Epithelial cell of proximal tubule (primary cell): ENCODE measurements around the gene RIT1. TPM values are rescaled to one million over a fixed set of nuclear protein-coding genes. Genes with fewer than 3 reads are reported as not detected.

Source experiments
- DNase-seq: peaks from one replicate; pipeline ENCODE4 v3.0.0-alpha.2; 2011; ENCODE audit warnings: low read depth
- H3K4me3 ChIP-seq: 2 replicates; pipeline ENCODE4 v1.5.1; 2011; ENCODE audit warnings: low read depth, mild to moderate bottlenecking, low read length
- total RNA-seq: library from RNA; depleted of rRNA; stranded (reverse); fragments of >200 nt; gene quantifications from 2 replicates; pipeline ENCODE4 v1.2.3, GENCODE V29; 2015
- TF ChIP-seq, protein P1 (sequence below): conservative IDR thresholded peaks from 2 replicates; pipeline ENCODE4 v1.5.1; 2012; ENCODE audit warnings: low read depth, mild to moderate bottlenecking, low read length

Gene RIT1
- total RNA-seq, 1 donor from 2014 or later: 17.6 TPM

DNA sequence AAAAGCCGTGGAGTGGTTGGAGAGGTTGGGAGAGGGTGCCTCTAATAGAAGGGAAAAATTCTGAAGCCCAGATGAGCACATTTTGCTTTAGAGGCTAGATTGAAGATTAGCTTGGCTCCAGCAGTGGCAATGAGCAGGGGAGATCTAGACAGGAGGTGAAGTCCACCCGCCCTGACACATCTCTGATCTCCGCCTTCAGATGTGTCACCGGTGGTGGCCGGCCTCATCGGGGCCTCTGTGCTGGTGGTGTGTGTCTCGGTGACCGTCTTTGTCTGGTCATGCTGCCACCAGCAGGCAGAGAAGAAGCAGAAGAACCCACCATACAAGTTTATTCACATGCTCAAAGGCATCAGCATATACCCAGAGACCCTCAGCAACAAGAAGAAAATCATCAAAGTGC, 43.4 kb downstream of the RIT1 start:
- DNase-seq: no peak
- TF ChIP-seq, protein P1, sequence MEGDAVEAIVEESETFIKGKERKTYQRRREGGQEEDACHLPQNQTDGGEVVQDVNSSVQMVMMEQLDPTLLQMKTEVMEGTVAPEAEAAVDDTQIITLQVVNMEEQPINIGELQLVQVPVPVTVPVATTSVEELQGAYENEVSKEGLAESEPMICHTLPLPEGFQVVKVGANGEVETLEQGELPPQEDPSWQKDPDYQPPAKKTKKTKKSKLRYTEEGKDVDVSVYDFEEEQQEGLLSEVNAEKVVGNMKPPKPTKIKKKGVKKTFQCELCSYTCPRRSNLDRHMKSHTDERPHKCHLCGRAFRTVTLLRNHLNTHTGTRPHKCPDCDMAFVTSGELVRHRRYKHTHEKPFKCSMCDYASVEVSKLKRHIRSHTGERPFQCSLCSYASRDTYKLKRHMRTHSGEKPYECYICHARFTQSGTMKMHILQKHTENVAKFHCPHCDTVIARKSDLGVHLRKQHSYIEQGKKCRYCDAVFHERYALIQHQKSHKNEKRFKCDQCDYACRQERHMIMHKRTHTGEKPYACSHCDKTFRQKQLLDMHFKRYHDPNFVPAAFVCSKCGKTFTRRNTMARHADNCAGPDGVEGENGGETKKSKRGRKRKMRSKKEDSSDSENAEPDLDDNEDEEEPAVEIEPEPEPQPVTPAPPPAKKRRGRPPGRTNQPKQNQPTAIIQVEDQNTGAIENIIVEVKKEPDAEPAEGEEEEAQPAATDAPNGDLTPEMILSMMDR: no peak
- no peak overlapping the region for H3K4me3 ChIP-seq

GRCh38 chr1:155864393-155864792, 46.8 kb downstream of the RIT1 start:
- no peak overlapping the region for H3K4me3 ChIP-seq
- DNase-seq: no peak
- TF ChIP-seq, protein P1: no peak

DNA sequence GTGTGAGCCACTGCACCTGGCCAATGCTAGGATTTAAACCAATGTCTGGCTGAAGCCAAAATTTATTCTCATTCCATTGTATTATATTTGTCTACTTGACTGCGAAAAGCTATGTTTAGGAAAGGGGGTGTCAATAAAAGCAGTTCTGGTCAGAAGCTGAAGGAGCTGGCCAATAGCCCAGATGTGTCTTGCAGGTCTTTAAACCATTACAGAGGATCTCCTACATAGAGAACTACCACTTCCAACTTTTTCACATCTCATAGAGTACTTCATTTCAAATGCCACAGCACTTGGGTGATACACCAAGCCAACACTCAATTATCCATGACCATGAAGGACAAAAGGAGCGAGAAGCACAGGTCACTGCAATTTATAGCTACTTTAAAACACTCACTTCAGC, 49.3 kb downstream of the RIT1 start:
- TF ChIP-seq, protein P1: no peak
- no peak for DNase-seq
- no peak overlapping the region for H3K4me3 ChIP-seq

DNA sequence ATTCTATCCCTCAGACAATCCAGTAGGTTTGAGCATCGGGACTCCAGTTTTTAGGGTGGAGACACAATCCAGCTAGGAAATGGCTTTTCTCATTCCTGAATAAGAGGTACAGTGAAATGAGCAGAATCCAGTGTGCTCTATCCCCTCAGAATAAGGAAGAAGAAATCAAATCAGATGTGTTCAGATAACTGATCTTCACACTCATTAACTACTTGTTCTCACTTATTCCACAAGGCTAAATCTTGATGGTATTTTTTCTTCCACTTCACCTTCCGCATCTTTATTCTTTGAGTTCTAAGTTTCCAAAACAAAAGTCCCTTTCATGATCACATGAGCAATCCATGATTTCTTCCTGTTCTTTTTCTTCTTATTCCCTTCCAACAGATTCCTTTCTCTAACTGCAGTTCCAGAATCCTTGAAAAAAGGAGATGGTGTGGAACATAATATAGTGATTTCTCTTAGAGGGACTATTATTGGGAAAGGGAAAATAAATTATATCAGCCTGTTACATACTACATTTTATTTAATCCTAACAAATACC, 50.1 kb downstream of the RIT1 start:
- no peak for DNase-seq
- TF ChIP-seq, protein P1: no peak
- peak overlapping the region; percentile 61 for H3K4me3 ChIP-seq

DNA sequence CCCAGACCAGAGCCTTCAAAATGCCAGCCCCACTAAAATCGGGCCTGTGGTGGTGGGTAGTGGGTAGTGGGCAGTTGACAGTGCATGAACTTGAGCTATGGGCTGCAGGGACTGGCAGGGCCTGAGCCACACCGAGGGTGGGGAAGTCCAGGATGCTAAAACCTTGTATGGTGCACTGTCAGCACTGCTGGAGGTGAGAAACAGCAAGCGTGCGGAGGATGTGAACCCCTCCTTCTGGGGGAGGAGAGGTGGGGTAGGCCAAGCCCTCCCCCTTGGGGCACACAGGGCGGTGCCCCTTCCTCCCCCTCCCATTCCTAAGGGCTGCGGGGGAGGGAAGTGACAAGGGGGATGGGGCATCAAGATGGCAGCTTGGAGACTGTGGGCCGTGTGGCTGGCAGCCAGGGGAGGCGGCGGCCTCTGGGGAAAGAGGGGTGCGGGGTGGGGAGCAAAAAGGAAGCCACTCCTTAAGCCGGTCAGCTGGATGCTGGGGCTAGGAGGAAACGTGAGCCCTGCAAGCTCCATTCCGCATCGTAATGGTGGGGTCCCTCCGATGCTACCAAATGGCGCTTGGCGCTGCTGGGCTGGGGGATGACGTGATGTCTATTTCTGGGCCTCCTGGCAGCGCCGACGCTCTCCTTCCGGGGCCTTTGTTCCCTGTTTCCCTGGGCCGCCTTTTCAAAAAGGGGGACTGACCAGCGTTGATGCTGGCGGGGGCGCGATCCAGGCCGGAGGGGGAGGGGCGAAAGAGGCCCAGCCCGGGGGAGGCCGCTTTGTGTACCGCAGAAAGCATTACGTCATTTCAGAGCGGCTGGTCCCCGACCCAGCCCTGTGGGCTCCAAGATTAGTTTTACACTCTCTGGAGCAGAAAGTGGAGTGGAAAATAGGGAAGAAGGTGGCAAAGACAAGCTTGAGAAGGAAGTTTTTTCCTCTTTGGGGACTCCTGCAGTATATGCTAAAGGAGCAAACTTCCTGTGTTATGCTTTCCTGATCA, 51.0 kb downstream of the RIT1 start:
- H3K4me3 ChIP-seq: peak overlapping the region; percentile 61
- no peak for DNase-seq

DNA sequence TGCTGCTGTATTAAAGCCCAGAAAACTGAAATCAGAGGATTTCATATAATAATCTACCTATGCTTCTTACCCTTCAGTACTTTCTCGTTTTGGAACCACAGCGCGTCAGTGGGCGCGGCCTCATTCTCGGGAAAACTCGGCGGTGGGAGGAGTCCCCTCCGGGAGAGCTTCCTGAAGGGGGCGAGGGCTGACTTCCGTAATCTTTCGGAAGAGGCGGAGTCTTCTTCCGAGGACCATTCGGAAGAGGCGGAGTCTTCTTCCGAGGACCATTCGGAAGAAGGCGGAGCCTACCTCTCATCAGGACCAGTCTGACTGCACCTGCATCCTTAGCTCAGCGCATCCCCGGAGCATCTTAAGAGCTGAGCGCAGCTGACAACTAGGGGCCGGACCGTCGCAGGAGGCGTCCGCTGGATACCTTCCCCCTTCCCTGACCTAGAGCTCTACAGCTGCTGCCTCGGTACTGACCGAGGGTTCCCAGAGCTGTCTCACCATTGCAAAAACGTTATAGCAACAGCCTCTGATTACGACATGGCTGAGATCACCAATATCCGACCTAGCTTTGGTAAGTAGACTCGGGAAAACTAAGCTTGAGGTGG, 51.8 kb downstream of the RIT1 start, which contains the start of gene SYT11:
TSS of gene SYT11 (plus strand) at position 334 of the 596 bp plus-strand sequence. CDS start at position 529, 195 bp downstream.
- DNase-seq: peak; percentile 77
- peak within 1 kb of the TSS; percentile 90 for H3K4me3 ChIP-seq
- TF ChIP-seq, protein P1: no peak

More for the DNA sequence above, 51.0 kb downstream of the RIT1 start:
- TF ChIP-seq, protein P1: no peak
